ENCODE results near the gene HDGF. TPM values are rescaled to one million over a fixed set of nuclear protein-coding genes. Genes with fewer than 3 reads are reported as not detected.
A peak's percentile ranks its signal among the peaks of the same experiment; 100 is the strongest.

The HDGF gene
- total RNA-seq, 2 experiments from 2014 or later, result 271 to 274 TPM

DNA sequence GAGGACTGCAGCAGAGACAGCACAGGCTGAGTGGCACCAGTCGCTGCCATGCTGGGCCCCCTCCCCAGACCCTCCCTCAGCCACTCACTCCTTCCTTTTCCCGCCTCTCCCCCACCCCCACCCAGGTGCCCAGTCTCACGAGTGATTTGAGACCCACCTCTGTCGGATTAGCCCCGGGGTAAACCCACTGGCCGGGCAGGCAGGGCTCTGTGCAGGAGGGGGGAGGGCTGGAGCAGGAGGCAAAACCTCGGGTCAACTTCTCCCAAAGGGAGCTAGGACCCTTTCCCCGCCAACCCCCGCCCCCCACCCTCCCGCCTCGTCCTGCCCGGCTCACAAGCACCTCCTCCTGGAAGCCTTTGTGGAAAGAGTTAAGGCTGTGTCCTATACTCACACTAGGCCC, 7.1 kb downstream of the HDGF start:
- no peak for DNase-seq
- Mint-ChIP-seq H3K4me1 (peaks cover 64% of the 10 kb centered on the region), H3K27me3 (no peaks in the 10 kb centered on the region), H3K36me3 (peaks cover 64% of the 10 kb centered on the region), H3K4me3 (no peak overlapping the region), H3K9me3 (no peaks in the 10 kb centered on the region), H3K27ac (peak overlapping the region; percentile 60)

DNA sequence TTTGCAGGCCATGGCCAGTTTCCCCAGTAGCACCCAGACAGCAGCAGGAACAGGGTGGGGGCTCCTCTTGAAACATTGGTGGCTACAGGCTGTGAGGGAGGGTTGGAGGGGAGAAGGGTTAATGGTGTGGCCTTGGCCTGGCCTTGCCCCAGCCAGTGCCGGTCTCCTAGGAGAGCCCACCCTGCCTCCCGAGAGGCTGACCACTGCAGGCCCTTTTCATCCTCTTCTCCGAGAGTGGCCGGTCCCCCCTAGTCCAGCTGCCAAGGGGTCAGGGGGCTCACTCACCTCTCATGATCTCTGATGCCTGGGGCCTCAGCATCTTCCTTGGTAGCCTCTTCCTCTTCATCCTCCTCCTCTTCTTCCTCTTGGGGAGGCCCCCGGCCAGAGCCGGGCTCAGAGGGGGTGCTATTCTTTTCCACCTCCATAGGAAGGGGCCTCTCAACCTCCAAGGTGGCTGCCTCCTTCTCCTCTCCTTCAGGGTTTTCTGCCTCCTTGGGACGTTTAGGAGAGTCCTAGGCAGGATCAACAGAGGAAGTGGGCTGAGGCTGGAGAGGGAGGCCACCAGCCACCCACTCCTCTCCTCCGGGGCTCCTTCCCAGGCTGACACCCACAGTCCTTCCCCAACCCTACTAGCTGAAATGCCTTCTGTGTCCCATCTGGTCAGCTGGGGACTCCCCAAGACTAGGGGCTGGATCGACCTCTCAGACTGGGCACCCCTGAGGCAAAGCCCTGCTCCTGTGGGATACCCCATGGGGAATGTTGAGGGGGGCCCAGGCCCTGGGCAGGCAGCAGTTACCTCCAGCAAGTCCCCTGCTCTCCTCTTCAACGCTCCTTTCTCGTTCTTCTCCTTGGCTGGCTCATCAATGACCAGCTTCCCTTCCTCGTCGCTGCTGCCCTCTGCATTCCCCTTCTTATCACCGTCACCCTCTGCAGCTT, 7.8 kb downstream of the HDGF start:
- peaks cover 60% of the 10 kb centered on the region for H3K36me3 Mint-ChIP-seq

DNA sequence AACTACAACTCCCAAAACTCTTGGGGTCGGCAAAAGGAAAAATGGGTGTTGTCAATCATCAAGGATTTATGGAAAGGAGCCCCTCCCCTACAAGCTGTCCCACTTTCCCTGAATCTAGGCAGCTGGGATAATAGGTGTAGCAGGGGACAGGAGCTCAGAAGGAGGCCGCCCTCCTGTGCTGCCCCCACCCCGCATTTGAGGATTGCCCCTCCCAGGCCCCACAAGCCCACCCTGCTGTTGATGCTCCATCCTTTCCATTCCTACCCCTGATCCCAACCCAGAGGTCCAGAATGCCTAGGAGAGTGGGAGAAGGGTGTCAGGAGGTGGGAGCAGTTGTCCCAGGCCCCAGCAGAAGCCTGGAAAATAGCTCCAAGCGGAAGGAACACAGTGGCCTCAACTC, 8.7 kb downstream of the HDGF start:
- Mint-ChIP-seq H3K4me1 (peaks cover 54% of the 10 kb centered on the region), H3K9me3 (no peaks in the 10 kb centered on the region), H3K4me3 (no peak overlapping the region), H3K36me3 (peaks cover 60% of the 10 kb centered on the region), H3K27me3 (no peaks in the 10 kb centered on the region), H3K27ac (peak overlapping the region; percentile 95)
- DNase-seq, result no peak

More for the DNA sequence above, 7.8 kb downstream of the HDGF start:
- no peak overlapping the region for H3K4me3 Mint-ChIP-seq
- H3K4me1 Mint-ChIP-seq, result peaks cover 62% of the 10 kb centered on the region
- no peaks in the 10 kb centered on the region for H3K27me3 Mint-ChIP-seq
- DNase-seq, result no peak
- H3K9me3 Mint-ChIP-seq, result no peaks in the 10 kb centered on the region
- H3K27ac Mint-ChIP-seq, result peak overlapping the region; percentile 54

DNA sequence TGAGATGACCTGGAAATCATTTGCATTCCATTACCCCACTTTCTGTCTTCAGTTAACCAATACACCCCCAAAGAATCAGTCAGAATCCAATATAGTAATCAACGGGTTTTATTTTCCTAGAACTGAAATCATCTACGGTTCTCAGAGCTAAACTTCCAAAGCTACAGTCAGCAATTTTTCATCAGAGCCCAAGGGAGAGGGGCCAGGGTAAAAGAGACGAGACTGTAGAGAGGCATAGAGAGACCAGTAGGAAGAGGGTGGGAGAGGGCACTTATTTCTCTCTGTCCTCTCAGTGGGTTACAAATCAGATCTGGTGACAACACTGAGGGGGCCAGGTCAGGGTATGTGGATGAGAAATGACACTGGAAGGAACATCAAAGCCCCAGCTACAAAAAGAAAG, 9.5 kb downstream of the HDGF start:
- no peak for DNase-seq
- peaks cover 55% of the 10 kb centered on the region for H3K36me3 Mint-ChIP-seq

DNA sequence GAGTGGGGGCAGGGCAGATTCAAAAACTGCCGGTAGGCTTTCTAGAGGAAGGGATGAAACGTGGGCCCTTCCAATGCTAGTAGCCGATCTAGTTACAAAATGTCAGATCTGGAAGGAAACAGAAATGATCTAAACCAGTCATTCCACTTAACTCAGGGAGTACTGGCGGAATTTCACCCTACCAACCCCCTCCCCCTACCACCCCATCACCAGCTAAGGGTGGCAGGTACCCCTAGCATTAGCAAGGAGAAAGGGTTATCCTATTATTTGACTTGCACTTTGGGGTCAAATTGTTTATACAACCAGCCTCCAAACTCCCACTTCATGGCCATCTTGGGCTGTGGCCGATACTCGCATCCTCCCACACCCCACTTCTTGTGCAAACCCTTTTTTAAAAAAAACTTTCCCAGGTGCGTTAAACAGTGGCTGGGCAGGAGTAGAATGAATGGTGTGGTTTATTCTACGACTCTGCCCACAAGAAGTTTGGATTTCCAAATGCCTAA, 9.9 kb downstream of the HDGF start:
- H3K27ac Mint-ChIP-seq, result peak overlapping the region; percentile 95
- no peaks in the 10 kb centered on the region for H3K27me3 Mint-ChIP-seq
- peak overlapping the region; percentile 92 for H3K4me3 Mint-ChIP-seq
- no peak for DNase-seq
- no peaks in the 10 kb centered on the region for H3K9me3 Mint-ChIP-seq
- peaks cover 55% of the 10 kb centered on the region for H3K36me3 Mint-ChIP-seq
- peaks cover 43% of the 10 kb centered on the region for H3K4me1 Mint-ChIP-seq

More for the DNA sequence above, 9.5 kb downstream of the HDGF start:
- Mint-ChIP-seq H3K4me3 (peak overlapping the region; percentile 92), H3K27me3 (no peaks in the 10 kb centered on the region), H3K4me1 (peaks cover 47% of the 10 kb centered on the region), H3K27ac (peak overlapping the region; percentile 95), H3K9me3 (no peaks in the 10 kb centered on the region)

DNA sequence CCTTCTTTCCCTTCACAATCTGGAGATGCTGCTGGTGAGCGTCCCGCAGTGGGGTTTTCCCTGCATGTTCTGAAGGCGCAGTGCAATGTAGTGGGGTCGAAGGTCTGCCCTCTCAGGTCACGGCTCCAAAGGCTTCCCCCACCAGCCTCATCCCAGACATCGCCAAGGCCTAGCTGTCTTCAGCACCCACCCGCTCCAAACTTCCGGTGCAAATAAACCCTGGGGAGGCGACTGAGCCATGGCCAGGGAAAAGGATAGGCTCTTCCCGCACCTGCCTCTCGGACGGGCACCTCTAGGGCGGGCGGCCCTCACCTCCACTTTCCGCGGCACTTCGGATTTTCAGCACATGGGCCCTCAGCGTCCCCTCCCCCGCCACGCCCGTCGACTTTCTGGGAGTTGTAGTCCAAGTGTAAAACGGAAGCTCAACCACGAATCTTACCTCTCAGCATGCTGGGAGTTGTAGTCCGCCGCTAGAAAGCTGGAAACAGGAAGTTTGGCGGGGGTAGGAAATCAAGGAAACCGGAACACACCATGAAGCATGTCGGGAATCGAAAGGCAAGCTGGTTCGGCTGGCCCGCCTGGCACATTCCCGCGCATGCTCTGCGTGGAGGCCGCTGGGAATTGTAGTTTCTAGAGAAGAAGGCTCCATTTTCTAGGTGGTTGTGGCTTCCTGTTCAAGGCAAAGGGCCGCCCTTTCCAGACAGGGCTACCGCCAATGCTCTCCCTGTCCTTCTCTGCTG, 10.6 kb downstream of the HDGF start, which contains the start of gene MRPL24:
TSS of gene MRPL24 (minus strand) at position 348 of the 740 bp plus-strand sequence. CDS start 2,384 bp downstream, outside the sequence.
- Mint-ChIP-seq H3K27ac (peak within 1 kb of the TSS; percentile 95), H3K4me1 (peaks cover 37% of the 10 kb centered on the region), H3K27me3 (no peaks in the 10 kb centered on the region), H3K36me3 (peaks cover 52% of the 10 kb centered on the region), H3K9me3 (no peaks in the 10 kb centered on the region), H3K4me3 (peak within 1 kb of the TSS; percentile 92)
- peak; percentile 94 for DNase-seq

DNA sequence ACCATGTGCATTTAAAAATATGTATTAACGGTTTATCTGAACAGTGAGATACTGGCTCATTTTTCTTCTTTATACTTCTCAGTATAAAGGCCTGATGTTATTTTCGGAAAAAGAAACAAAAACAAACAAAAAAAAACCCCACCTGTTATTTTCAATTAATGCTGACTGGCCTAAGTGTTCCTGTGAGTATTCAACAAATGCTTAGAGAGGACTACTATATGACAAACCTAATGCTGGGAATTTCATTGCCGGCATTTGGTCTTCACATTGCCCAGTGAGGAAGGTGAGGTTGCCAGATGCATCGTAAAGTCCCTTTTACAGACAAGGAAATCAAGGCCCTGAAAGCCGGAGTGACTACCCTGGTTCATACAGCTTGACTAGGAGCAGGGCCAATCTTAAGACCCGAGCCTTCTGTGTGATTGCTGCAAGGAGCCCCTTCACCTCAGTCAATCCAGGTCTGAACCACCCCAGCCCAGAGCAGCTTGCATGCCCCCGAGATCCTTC, 11.2 kb downstream of the HDGF start:
- no peaks in the 10 kb centered on the region for H3K9me3 Mint-ChIP-seq
- H3K36me3 Mint-ChIP-seq, result peaks cover 48% of the 10 kb centered on the region
- peak overlapping the region; percentile 92 for H3K4me3 Mint-ChIP-seq
- H3K27ac Mint-ChIP-seq, result peak overlapping the region; percentile 95
- peaks cover 30% of the 10 kb centered on the region for H3K4me1 Mint-ChIP-seq
- DNase-seq, result no peak
- H3K27me3 Mint-ChIP-seq, result no peaks in the 10 kb centered on the region

DNA sequence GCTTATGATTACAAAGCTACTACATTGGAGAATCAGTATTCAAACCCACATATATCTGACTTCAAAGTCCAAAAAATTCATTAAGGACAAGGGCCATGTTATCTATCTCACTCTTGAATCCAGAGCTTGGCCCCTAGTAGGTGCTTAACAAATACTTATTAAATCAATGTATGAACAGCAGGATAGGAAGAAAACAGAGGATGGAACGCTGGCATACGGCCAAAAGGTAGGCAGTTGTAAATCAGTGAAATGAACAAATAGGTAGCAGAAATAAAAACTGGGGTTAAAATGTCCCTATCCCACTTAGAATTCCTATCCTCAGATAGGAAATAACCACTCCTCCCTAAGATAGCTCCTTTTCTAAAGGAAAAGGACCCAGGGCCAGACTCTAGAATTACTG, 12.6 kb downstream of the HDGF start:
- Mint-ChIP-seq H3K4me1 (peaks cover 26% of the 10 kb centered on the region), H3K27ac (peak overlapping the region; percentile 42), H3K27me3 (no peaks in the 10 kb centered on the region), H3K9me3 (no peaks in the 10 kb centered on the region), H3K36me3 (peaks cover 38% of the 10 kb centered on the region), H3K4me3 (no peak overlapping the region)
- DNase-seq, result no peak

DNA sequence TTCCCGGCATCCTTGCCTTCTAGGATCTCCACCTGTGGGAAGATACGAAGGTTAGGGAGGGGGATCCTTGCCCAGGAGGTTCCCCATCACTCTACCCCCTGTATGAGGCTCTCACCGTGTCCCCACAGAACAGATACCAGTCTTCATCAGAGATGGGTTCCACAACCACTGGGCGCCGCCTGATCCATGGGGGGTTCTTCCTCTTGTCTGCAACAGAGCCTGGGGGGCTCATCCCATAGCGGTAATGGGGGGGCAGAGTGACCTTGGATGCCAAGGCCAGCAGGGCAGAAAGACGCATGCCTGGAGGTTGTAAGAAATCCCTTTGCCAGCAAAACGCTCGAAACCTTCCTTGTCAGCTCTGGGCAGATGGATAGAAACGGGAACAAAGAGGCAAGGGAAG, 13.1 kb downstream of the HDGF start:
- Mint-ChIP-seq H3K27ac (no peak overlapping the region), H3K4me3 (no peak overlapping the region), H3K9me3 (no peaks in the 10 kb centered on the region), H3K36me3 (peaks cover 33% of the 10 kb centered on the region), H3K27me3 (no peaks in the 10 kb centered on the region), H3K4me1 (peaks cover 26% of the 10 kb centered on the region)
- DNase-seq, result no peak

DNA sequence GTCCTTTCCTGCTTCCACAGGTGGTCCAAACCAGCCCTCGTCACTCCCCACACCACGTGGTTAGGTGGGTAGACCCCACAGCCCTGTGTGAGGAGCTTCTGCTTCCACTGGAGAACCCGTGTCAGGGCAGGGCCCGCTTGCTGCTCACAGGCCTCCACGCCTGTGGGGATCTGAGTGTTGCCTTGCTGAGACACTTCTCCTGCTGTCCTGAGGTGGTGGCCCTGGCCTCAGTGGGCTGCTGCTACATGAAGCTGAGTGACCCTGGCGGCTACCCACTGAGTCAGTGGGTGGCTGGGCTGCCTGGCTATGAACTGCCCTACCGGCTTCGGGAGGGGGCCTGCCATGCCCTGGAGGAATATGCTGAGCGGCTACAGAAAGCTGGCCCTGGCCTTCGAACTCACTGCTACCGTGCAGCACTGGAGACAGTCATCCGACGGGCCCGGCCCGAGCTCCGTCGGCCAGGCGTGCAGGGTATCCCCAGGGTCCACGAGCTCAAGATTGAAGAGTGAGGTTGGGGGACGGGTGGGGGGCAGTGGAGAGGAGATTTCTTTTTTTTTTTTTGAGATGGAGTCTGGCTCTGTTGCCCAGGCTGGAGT, 17.4 kb downstream of the HDGF start:
- Mint-ChIP-seq H3K27me3 (no peaks in the 10 kb centered on the region), H3K4me1 (peaks cover 12% of the 10 kb centered on the region), H3K36me3 (peaks cover 18% of the 10 kb centered on the region), H3K4me3 (no peak overlapping the region), H3K27ac (peak overlapping the region; percentile 26), H3K9me3 (no peaks in the 10 kb centered on the region)
- DNase-seq, result no peak

DNA sequence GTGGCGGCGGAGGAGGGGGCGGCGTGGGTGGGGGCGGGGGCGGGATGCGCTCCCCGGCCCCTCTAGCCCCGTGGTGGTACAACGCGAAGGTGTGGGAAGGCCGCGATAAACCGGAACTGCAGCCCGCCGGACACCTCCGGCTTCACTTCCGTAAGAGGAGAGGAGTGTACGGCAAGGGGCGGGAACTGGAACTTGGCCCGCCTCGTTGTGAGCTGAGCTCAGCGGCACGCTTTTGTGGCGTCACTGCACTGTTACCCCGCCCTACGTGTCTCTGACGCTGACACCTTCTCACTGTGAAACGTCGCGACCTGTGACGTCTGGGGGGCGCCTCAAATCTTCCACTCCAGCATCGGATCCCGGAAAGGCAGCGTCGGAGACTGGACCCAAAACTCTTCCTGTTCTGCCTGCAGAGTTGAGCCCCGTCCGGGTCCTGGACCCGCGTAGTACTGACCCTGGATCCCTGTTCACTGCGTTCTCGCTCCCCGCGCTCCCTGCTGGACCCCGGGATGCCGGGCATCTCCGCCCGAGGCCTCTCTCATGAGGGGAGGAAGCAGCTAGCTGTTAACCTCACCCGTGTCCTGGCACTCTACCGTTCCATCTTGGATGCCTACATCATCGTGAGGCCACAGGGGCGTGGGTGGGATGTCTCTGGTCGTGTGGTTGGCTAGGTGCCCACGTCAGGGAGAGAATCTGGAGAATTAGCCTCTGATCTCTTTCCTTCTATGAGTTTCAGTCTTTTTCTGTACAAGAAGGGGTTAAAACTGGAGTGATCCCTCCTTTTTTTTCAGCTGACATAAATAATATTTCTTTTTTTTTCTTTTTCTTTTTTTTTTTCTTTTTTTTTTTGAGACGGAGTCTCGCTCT, 22.6 kb downstream of the HDGF start, which contains the start of gene ISG20L2:
TSS of gene ISG20L2 (minus strand) at position 168 of the 864 bp plus-strand sequence. CDS start 1,114 bp downstream, outside the sequence.
- H3K27me3 Mint-ChIP-seq, result no peaks in the 10 kb centered on the region
- DNase-seq, result peak; percentile 96
- H3K27ac Mint-ChIP-seq, result no peak within 1 kb of the TSS
- H3K9me3 Mint-ChIP-seq, result no peaks in the 10 kb centered on the region
- H3K4me3 Mint-ChIP-seq, result no peak within 1 kb of the TSS
- H3K4me1 Mint-ChIP-seq, result peaks cover 22% of the 10 kb centered on the region
- H3K36me3 Mint-ChIP-seq, result peaks cover 20% of the 10 kb centered on the region

DNA sequence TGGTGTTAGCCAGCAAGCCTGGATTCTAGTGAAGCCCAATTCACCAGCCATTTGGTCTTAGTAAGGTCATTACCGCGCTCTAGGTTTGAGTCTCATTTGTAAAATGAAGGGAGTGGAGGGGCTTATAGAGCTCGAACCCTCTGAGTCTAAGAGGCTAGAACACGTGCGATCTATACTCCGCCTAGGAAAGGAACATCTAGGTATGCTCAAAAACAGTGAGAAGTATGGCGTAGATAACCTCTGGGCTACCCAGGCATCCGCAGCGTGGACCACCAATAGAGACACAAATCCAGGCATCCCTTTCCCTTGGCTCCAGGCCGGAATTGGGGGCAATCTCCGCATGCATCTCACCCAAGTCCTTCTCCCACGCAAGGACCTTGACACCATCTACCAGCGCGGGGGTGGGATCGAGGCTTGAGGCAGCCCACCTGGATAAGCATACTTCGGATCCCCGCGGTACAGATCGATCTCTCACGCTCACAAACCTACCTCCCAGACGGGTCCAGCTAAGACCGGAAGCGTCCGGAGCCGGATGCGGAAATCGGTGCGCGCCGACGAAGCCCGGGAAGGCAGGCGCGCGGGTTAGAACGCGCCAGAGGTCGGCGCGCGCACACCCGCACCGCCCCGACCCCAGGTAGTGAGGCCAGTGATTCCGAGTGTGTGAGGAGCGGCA, 23.4 kb downstream of the HDGF start, which contains the start of gene METTL25B:
TSS of gene METTL25B (plus strand) at position 544 of the 673 bp plus-strand sequence. CDS start 636 bp downstream, outside the sequence.
- Mint-ChIP-seq H3K9me3 (no peaks in the 10 kb centered on the region), H3K27me3 (no peaks in the 10 kb centered on the region), H3K4me3 (no peak within 1 kb of the TSS), H3K36me3 (peaks cover 27% of the 10 kb centered on the region), H3K27ac (no peak within 1 kb of the TSS), H3K4me1 (peaks cover 30% of the 10 kb centered on the region)
- peak; percentile 87 for DNase-seq

DNA sequence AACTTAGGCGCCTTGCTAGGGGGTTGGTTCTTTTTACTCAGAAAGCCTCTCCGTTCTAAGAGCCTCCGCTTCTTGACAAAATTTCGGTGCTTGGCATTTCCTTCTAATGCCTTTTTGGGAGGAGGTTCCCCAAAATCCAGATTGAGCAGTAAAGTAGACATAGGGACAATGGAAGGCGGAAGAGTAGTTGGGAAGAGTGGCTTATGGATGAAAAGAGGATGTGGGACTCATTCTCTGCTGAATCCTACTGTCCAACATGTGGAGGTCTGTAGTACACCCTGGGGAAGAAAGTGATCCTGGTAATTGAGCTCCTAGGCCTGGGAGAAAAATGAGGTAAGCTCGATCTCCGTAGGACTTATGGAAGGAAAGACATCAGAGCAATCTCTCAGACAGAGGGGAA, 24.0 kb downstream of the HDGF start:
- Mint-ChIP-seq H3K27ac (no peak overlapping the region), H3K4me3 (no peak overlapping the region), H3K4me1 (peaks cover 30% of the 10 kb centered on the region), H3K27me3 (no peaks in the 10 kb centered on the region), H3K9me3 (no peaks in the 10 kb centered on the region), H3K36me3 (peaks cover 30% of the 10 kb centered on the region)
- no peak for DNase-seq

All from activated naive CD8-positive, alpha-beta T cell treated with anti-CD3 and anti-CD28 coated beads for 36 hours (primary cell).